GM19397 (cell line): ENCODE measurements around the gene RAB3GAP1.
"Not testable (repeated sequence)": the region's sequence is repeated elsewhere in the genome, so short reads cannot be mapped to it uniquely, and the experiment has no call there.

Experiments
- ATAC-seq: cut with Tn5 transposase; IDR thresholded peaks from one replicate; pipeline ENCODE4 v1.9.1; 2021; ENCODE audit warnings: mild to moderate bottlenecking, moderate library complexity; ENCODE audit not compliant: unreplicated experiment

RAB3GAP1 gene

GRCh38 chr2:135052042-135052876 is at the start of gene RAB3GAP1:
Gene RAB3GAP1, plus strand, starts transcription at chr2:135052292. Its CDS starts 16 bp downstream, at chr2:135052308.
- peak; percentile 82 for ATAC-seq

GRCh38 chr2:135002836-135003235 is 49.3 kb upstream of the RAB3GAP1 start:
- no peak for ATAC-seq

DNA sequence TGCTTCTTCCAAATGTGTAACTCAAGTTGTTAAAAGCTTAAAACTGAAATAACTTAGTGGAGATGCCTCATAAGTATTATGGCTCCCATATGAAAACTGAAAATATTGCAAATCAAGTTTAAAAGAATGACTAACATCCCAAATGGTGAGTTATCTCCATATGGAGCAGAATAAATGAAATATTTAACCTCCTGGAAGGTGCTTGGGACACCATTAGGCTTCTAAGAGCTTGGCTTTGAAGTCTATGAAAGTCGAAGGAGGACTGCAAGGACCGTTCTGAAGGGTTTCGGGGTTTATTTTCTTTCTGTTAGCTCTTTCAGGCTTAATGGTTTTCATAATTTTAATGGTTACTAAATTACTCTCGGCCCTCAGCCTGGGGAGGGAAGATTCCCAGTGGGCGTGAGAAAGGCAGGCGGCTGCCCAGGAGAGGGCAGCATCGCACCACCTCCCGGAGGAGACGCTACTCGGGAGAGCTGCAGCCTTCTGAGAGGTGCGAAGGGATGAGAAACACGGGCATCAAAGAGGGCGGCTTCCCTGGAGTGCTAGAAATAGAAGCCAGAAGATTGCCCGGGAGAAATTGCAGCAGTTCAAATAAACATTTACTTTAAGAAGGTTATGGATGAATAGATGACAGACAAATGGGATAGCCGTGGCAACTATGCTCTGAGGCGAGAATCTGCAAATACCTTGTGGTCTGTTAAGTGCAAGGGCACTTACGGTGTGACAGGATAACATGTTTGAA is 47.9 kb upstream of the RAB3GAP1 start:
- peak; percentile 83 for ATAC-seq

- ATAC-seq, result no peak
These were observed 46.3 kb upstream of the RAB3GAP1 start for GRCh38 chr2:135005753-135006152.

DNA sequence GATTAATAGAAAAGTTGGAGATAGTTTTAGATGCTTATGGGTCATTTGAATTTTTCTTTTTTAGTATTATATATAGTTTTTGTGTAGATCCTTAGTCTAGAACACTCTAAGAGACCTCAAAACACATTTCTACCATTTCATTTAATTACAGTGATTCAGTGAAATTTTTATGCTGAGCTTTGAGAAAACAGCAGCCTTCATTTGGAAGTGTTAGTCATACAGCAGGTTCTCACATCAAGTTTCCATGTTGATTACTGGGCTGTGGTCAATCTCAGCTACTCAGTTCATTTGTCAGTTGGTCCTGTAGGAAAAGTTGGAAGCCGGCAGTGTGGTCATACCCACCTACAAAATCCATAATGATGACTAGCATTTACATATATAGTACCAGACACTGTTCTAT is 42.8 kb upstream of the RAB3GAP1 start:
- ATAC-seq, result no peak

- ATAC-seq, result no peak
These were observed 41.7 kb upstream of the RAB3GAP1 start for GRCh38 chr2:135010200-135010942.

- ATAC-seq, result no peak
These were observed 40.5 kb upstream of the RAB3GAP1 start for GRCh38 chr2:135011633-135012032.

DNA sequence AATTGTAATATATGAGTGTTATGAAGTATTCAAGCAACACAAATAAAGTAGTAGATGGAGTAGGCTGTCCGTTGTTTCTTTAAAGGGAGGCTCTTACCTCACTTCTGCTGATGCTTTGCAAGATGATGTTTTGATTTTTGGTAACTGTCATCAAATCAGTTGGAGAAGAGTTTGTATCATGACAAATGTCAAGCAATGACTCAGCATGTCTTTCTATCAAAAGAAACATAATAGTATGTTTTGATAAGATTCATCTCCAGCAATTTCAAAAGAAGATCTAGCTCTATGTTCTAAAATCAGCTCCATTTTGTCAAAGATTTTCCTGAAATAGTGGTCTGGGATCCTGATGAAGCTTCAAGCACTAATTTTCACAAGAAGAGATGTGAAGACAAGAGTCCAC is 30.5 kb upstream of the RAB3GAP1 start:
- ATAC-seq, result no peak

- ATAC-seq, result no peak
These were observed 28.9 kb upstream of the RAB3GAP1 start for GRCh38 chr2:135022952-135023880.

- ATAC-seq, result no peak
These were observed 28.1 kb upstream of the RAB3GAP1 start for GRCh38 chr2:135023886-135024485.

DNA sequence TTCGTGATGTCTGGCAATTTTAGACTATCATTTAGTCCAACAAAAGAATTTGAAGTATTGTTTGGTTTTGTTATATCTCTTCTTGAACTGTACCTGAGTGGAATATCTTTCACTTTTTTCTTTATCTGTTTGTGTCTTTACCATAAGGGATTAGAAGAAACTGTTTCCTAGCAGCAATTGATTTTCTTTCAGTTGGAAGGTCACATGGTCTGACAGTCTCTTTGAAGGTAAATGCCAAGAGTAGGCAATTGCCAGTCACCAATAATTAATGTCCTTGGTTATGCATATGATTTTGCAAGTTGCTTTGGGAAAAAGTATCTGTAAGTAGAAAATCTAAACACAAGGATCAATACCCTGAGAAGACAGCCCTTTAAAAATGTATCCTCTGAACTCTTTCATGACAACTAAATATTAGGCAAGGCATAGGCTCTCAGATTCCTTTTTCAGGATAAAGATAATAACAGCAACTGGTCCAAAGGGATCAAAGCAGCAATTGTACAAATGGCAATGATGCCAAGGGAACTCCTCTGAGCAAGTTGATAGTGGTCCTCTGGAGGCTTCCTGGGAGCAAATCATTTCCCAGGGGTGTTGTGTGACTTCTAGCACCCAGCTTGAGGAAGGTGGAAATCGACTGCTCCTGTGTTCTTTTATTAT is 22.5 kb upstream of the RAB3GAP1 start:
- no peak for ATAC-seq

DNA sequence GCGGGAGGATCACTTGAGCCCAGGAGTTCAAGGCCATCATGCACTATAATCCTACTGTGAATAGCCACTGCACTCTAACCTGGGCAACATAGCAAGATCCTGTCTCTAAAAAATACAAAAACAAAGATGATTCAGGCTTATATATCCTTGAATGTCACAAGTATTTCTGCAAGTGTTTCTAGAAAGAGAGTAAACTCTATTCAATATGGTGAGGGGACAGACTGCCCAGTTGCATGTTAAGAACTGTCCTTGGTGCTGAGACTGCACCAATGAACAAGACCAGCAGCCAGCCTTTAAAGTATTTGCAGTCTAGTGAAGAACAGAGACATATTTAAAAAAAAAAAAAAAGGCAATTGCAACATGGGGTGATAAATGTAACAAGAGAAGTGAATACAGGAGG is 21.3 kb upstream of the RAB3GAP1 start:
- ATAC-seq, result no peak

DNA sequence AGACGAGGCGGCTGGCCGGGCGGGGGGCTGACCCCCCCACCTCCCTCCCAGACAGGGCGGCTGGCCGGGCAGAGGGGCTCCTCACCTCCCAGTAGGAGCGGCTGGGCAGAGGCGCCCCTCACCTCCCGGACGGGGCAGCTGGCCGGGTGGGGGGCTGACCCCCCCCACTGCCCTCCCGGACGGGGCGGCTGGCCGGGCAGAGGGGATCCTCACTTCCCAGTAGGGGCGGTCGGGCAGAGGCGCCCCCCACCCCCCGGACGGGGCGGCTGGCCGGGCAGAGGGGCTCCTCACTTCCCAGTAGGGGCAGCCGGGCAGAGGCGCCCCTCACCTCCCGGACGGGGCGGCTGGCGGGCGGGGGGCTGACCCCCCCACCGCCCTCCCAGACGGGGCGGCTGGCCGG is 18.9 kb upstream of the RAB3GAP1 start:
- ATAC-seq, result not testable (repeated sequence)

- no peak for ATAC-seq
These were observed 14.3 kb upstream of the RAB3GAP1 start for GRCh38 chr2:135037831-135038230.

DNA sequence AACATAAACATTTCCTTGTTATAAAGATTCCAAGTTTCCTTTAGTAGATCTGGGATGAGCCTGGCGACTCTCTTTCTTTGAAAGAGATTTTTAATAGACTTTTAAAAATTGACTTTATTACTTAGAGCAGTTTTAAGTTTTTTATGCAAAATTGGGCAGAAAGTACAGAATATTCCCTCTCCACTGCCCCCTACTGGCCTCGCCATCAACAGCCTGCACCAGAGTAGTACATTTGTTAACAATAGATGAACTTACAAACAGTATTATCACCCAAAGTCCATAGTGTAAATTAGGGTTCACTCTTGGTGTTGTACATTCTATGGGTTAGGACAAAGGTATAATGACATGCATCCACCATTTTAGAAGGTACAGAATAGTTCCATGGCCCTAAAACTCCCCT is 8.7 kb upstream of the RAB3GAP1 start:
- ATAC-seq, result no peak

DNA sequence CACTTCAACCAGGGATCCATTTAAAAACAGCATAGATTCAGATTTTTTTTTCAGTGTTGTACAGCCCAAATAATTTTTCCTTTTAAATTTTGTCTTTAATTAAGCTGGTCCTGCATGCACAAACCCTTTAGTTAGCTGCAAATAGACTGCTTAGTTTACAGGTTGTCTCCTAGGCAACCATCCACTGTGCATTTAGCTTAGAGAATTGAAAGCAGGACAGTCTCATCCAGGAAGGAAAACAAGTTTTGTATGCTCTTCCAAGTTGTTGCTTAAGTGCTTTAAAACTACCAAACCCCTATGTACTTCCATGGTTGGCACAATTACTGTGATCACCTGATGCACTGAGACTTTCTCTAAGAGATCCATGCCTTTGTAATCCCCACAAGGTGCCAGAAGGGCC is 4.8 kb upstream of the RAB3GAP1 start, which contains the start of gene MAP3K19:
MAP3K19 (minus strand) TSS at position 148 of the 400 bp plus-strand sequence. CDS start 22,800 bp downstream, outside the sequence.
- ATAC-seq, result no peak

DNA sequence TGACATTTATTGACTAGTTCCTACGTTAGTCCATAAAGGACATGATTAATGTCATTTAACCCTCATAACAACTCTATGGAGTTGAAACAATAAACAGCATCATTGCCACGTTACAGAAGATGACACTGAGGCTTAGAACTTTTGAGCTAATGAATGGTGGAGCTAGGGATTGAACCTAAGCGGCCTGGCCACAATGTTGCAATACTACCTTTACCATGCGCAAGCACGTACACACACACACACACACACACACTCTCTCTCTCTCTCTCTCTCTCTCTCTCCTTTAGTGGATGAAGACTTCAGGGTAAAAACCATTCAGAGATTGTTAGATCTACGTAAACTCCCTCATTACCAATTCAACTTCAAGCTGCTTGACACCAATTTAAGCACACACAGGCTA is 4.0 kb upstream of the RAB3GAP1 start:
- no peak for ATAC-seq

DNA sequence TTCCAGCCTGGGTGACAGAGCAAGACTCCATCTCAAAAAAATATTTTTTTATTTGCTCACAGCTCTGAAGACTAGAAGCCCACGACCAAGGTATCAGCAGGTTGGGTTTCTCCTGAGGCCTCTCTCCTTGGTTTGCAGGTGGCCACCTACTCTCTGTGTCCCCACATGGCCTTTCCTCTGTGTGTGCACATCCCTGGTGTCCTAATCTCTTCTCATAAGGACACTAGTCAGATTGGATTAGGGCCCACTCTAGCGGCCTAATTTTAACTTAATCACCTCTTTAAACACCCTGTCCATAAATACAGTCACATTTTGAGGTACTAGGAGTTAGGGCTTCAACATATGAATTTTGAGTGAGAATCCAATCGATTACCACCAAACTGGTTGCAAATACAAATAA is 2.0 kb upstream of the RAB3GAP1 start:
- no peak for ATAC-seq

DNA sequence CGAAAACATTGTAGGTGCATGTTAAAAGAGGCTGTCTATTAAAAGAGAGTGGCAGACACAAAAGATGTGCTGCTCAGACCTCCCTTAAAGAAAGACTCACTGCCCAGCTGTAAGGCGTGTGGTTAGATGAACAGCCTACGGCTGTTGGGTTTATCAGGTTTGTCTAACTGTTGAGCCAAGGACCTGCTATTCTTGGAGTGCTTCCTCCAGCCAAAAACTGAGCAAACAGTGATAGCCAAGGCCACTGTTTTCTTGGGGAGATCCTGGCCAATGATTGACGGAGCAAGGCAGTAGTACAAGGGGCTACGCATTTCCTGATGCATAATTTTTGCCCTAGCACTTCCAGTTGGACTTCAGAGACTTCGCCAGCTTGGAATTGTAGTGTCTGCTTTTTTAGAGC is 1.4 kb upstream of the RAB3GAP1 start:
- no peak for ATAC-seq
